HG02981 (cell line): ENCODE results near the gene MGAT5B.
"Not testable (repeated sequence)": the region's sequence is repeated elsewhere in the genome, so short reads cannot be mapped to it uniquely, and the experiment has no call there.

Source experiments
- ATAC-seq: cut with Tn5 transposase; IDR thresholded peaks from one replicate; pipeline ENCODE4 v1.9.1; 2021; ENCODE audit warnings: mild to moderate bottlenecking, moderate library complexity; ENCODE audit not compliant: unreplicated experiment

MGAT5B gene

DNA sequence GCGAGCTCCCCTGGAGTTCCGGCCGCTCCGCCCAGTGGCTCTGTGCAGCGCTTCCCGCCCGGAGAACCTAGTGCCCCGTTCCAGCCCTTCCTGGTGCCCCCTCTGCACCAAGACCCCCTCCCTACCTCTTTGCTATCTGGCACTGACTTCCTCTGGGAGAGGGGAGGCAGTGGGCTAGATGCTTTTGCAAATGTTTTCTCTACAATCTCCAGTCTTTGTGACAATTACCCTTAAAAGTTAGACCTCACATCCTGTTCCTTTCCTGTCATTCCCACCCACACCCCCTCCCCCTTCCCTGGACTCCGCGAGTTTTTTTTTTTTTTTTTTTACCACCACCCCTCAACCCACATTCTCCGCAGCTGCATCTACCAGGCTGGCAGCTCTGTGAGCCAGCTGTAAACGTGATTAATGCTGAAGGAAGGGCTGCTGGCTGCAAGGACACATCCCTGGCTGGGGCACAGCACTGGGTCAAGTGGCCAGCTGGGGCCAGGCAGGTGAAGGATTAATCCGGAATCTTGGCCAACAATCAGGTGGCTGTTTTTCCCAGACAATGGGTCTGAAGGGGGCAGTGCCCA lies 101.5 kb downstream of the MGAT5B start:
- no peak for ATAC-seq

DNA sequence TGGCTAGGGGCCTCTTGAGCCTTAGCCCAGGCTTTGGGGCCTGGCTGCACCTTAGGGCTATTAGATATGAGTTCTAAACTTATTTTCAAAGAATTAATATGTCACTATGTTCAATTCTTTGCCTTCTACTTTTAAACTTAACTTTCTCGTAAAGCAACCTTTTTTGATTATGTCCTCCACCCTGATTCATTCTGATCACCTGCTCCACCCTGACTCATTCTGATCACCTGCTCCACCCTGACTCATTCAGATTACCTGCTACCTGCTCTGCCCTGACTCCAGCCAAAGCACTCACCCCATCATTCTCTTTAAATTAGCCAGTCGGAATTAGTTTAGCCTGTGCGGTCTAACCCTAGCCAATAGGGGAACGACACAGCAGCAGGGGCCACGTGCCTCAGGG lies 102.0 kb downstream of the MGAT5B start:
- not testable (repeated sequence) for ATAC-seq

DNA sequence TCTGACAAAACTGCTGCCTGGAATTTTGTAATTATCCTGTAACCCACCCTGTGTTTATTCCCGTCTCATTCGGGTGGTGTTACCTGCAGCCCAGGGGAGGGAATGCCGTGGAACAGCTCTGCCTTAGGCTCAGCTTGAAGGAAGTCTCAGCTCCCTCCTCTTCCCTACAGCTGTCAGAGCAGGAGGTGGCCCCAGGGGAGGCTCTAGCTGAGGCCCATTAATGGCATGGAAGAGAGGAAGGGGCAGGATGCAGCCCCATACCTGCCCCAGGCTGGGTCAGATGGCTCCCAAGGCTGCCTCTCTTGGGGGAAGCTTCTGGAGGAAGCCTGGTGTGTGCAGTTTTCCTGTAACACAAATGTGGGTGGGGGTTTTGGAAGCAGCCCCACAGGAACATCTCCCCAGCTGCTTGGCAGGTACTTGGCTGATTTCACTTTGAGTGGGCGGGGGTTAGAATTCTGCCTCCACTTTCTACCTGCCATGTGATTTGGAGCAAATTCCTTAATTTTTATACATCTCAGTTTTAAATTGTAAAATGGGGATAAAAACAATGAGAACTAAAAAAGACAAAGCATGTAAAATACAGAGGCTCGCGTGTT lies 103.9 kb downstream of the MGAT5B start:
- ATAC-seq: no peak

DNA sequence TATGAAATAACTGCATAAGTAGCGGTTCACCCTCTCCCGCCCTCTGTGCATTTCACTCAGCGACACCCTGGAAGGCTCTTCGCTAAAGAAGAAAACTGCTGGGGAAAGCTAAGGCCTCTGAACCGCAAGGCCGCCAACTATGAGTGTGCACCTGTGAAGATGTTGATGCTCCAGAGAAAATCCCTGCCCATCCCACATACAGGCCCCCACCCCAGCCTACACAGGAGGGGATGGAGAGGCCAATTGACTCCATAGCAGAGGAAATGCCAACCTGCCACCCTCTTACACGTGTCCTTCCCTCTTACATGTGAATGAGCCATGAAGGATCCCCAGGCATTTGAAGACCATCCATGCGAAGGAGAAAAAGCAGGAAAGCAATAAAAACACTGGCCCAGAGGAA lies 104.8 kb downstream of the MGAT5B start:
- ATAC-seq: no peak

DNA sequence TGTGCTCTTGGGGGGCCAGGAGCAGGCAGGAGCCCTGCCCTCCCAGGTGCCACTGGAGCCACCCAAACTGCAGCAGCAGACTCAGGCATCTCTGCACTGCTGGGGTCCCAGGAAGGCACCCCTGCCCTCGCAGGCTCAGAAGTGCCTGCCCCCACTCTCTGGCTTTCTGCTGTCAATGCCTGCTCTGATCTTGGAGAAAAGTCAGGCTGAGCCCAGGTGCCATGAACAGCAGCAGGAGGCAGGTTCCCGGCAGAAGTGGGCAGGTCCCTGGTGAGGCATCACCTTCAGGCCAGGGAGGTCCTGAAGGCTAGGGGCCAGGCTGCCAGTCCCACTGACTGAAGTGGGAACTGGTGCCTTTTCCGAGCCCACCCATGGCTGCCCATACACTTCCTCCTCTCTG lies 106.5 kb downstream of the MGAT5B start:
- ATAC-seq: no peak

DNA sequence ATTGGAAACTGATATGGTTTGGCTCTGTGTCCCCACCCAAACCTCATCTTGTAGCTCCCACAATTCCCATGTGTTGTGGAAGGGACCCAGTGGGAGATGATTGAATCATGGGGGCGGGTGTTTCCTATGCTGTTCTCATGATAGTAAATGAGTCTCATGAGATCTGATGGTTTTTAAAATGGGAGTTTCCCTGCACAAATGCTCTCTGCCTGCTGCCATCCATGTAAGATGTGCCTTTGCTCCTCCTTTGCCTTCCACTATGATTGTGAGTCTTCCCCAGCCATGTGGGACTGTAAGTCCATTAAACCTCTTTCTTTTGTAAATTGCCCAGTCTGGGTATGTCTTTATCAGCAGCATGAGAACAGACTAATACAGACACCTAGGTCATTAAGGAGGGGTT lies 109.8 kb downstream of the MGAT5B start:
- ATAC-seq: not testable (repeated sequence)

DNA sequence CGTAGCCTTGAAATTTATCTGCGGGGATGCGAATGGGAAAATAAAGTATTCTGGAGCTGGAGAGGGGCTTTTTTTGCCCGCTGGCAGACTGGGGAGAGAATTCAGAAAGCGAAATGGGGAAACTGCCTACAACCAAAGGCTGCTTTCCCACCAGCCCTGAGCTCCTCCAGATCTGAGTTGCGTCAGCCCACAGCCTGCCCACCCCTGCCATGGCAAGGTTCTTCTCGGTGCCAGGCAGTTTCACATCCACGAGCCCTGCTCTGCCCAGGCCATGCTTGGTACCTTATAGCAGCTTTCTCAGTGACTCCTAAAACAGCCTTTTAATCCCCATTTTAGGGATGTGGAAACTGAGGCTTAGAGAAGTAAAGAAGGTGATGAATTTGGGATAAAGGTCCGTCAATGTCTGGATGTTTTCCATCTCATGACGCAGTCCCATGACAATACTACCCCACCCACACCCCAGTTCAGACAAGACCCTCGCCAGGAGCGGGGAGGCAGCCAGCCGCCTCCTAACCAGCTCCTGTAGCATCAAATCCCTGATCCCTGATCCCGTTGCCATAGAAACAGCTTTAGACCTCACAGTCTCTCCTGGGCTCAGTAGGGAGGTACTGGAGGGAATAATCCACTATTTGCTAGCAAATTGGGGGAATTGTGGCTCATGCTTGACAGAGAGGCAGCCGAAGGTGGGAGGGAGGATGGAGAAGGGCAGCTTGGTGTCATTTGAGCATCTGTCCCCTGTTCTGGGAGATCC lies 113.5 kb downstream of the MGAT5B start:
- no peak for ATAC-seq

DNA sequence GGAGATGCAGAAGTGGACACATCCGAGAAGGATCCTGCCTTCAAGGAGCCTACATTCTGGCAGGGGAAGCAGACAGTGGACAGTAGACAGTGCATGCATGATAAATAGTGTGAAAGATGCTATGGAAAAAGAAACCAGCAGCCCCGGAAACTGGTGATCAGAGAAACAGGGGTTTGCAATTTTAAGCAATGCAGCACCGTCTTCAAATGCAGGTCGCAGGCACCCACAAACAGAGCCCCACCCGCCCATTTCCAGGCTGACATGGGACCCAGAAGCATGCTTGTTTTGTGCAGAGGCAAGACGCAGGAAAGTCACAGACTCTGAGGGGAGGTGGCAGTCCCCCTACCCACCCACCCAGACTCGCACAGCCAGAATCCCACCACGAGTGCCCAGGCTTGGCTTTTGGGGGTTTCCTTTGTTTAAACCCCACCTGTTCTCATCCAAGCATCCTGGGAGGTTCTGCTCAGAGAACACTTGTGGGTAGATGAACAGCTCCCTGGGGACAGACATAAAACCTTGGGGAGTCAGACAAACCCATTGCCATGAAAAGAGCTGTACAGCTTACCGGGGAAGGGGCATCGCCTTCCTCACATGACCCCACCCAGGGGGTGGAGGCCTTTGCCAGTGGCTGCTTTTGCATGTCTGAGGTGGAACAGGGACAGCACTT lies 114.3 kb downstream of the MGAT5B start:
- no peak for ATAC-seq

DNA sequence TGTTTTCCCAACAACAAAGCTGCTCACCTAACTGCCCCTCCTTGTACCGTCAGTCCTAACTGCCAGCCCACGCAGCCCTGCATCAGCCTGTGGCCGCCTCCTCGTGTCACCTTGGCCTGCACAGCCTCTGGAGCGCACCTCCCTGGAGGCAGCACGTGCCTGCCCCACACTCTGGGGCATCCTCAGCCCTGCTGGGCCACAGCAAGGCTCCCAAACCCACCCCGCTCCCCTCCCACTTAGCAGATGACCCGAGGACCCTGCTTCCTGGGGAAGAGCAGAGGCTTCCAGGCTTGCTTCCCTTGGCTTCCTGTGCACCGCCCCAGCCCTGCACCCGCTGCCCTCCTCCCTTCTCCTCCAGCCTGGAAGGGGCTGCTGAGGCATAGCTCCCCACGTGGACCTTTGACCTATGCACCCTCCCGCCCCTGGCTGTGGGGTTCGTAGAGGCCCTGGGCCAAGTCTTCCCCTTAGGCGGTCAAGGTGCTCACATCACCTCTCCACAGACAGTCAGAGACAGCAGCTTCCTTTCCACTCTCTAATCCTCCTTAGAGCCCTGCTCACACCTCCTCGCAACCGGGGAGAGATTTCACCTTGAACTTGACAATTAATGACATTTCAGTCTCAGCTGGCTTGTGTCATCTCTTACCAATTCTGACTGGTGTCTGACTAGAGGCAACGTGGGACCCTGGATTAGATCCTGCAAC lies 115.0 kb downstream of the MGAT5B start:
- no peak for ATAC-seq

DNA sequence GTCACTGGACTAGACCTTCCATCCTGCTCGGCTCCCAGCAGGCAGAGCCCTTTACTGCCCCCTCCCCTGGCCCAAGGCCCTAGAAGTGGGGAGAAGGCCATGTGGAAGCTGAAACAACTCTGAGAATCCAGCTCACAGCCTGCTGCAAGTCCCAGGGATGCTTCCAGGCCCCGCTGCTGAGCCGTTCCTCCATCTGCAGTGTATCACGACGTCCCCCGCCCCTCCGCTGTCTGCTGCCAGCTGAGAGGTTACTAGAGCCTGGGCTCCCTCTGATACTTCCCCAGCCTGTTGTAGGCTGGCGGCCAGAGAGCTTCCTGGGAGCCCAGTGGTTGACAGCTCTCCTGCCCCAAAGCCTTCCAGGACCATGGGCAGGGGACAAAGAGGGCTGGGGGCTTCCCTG lies 118.2 kb downstream of the MGAT5B start:
- ATAC-seq: no peak

DNA sequence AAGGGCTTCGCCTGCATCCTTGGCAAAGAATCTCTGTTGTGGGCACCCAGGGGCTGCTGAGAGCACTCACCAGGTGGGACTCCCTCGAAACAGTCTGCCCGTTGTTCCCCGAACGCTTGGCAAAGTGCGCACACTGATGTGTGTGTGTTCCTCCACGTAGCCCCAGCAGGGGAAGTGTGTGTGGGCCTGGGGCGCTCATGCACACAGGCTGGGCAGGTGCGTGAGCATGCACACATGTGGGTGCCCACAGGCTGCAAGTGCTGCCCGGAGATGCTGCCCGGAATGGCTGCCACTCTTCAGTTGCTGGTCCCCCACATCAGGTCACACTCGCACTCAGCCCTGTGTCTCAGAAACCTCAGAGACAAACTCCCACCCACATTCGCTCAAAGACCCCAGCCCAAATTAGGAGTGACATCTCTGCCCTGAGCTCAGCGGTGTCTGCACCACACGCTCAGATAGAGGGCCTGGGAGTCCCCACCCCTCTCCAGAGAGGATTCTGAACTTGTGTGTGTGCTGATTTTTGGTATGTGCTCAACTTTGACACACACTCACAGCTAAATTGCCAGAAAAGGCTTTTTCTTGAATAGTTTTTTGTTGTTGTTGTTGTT lies 119.4 kb downstream of the MGAT5B start:
- ATAC-seq: no peak

DNA sequence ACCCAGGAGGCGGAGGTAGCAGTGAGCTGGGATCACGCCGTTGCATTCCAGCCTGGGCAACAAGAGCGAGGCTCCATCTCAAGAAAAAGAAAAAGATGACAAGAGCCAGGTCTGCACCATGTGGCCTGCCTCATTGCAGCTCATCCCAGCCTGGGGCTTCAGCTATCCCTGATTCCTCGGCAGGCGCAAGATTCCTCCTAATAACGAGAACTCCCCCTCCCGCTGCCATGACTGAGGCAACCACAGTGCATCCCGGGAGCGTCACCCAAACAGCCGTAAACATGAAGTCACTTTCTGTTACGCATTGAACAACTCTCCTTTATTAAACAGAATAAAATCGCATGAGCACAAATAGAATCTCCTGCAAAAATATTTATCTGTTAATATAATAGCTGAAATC lies 120.6 kb downstream of the MGAT5B start:
- ATAC-seq: no peak

DNA sequence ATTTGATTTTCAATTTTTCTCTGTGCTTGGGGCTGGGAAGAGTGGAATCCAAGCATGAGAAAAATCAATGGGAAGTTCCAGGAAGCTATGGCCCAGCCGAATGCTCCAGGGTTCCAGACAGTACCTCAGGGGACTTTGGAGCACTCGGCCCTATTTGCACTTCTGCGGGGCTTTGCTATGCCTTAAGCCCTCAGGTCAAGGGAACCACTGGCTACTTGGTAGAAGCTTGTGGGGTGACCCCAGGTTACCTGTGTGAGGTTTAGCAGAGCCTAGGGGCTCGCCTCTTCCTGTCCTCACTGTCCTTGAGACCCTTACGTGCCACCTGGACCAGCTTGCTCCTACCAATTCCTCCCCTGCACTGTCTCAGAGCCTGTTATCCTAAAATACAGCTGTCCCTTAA lies 121.3 kb downstream of the MGAT5B start:
- ATAC-seq: no peak

DNA sequence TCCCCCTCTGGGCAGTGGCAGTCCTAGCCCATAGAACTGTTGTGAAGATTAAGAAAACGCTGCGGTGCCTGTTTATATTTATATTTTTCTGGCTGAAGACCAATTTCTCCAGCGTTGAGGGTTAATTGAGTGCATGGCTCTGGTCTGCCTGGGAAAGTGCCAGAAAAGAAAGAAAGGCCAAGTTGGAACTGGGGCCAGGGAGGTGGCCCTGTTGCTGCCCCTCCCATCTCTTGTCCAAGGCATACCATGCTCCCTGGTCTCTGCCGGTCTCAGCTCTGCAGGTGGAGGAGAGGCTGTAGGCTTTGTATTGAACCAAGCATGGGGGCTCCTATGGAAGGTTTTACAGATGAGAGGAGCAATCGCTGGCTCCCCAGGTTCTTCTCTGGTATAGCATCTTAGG lies 124.7 kb downstream of the MGAT5B start:
- no peak for ATAC-seq

DNA sequence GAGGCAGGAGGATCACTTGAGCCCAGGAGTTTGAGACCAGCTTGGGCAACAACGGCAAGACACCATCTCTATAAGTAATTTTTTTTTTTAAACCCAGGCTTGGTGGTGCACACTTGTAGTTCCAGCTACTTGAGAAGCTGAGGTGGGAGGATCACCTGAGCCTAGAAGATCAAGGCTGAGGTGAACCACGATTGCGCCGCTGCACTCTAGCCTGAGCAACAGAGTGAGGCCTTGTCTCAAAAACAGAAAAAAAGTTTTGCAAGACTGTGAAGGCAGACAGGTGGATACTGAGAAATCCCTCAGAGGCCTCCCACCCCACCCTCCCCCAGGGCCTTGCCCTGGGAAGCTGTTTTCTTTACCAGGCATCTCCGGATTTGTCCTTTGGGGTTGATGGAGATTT lies 125.4 kb downstream of the MGAT5B start:
- ATAC-seq: no peak

DNA sequence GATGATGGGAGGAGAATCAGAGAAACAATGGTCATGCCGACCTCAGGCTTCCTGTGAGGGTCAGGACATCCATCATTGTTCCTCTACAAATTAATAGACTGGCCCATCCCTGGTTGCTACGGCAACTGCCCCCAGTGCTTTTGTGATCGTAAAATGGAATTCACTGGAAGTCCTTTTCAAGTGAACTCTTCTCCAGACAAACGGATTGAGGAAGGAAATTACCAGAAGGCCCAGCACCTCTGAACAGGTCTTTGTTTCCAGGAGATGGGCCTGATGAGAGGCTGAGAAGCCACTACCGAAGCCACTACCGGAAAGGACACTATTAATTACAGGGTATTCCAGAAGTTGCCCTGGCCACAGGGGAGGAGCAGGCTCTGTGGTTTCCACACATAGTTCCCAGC lies 126.0 kb downstream of the MGAT5B start:
- no peak for ATAC-seq

DNA sequence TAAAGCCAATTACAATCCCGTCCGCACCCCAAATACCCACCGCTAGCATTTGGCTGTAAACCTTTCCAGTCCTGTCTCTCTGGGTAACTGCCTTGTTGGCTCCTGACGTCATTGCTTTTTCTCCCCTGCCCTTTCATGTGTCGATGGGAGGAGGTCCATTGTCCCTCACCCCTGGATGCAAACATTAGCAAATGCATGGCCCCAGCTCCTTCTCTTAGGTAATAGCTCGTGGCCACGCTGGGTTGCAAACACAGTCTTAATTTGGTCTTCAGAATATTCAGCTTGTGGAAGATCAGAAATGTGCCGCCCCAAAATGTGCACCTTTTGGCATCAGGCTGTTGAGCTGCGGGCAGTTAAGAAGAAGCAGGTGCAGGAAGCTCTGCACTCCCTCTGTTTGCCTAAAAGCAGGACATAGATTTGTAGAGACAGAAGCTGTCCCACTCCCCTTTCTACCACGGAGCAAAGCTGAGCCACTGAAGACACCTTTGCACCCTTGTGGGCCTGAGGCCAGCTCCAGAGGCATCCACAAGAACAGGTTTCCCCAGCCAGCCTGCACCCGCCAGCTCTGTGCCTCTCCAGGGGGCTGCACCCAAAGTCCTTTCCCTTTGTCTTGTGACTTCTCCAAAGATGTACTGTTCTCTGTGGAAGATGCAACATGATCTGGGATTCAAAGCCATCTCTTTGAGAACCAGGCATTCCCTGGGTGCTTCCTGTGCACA lies 127.3 kb downstream of the MGAT5B start:
- ATAC-seq: no peak

DNA sequence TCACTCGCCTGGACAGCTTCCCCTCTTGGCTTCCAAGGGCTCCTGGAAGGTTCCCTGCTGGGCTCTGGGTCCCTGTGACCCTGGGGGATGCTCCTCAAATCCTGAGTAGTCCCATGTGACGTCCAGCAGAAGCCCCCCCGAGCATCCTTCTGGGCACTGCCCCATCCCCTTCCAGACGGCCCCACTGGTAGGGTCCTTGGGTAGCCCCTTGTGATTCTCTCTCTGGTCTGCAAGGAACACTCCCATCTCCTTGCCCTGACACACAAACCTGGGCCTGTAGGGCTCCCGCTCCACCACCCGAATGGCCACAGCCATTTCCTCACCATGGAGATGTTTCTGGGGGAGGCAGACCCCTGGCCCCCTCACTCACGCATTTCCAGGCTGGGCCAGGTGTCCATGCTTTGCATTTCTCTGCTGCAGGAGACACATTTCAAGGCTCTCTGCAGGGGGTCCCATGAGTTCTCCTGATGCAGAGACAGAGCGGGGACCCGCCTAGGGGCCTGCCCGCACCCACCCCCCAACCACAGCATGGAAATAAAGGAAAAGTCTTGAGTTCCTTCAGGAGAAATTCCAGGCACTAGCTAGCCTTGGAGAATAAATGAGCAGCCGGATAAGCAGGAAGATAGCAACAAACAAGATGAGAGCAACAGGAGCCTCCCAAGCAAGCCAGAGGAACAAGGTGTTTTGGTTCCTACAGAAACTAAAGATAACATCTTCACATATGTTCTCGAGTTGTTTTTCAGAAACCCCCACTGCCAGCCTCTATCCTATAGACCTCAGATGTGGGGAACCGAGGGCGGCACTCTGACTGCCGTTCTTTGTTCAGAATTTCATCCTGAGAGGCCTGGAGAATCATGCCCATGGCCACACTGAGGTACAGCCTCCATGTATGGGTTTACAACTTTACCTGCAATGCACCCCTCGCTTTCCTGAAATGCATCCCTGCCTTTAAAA lies 128.8 kb downstream of the MGAT5B start:
- no peak for ATAC-seq

DNA sequence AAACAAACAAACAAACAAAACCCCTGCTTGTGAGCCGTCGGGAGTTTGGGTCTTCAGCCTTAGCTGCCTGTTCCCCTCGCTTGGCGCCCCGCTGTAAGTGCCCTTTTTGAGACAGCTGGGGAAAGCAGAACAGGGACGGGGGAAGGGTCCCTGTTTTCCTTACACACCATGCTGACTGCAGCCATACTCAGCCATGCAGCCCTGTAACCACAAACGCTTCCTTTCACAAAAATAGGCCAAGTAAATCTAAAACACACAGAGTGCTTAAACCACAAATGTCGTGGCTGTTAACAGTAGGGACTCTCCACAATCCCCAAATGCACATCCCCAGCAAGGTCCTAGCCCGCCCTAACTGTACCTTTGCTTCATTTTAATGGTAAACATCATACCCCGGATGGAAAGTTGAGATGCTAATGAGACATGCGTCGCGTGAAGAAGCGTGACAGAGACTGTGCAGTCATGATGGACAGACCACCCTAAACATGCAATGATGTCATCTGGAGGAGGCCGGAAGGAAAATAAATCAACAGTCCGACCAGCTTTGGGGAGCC lies 129.9 kb downstream of the MGAT5B start:
- peak; percentile 56 for ATAC-seq
